ENCODE data around the gene ZNF335.

- TF ChIP-seq ARNT (IDR thresholded peaks at IDR 0.05), result no peak
- no peak for TF ChIP-seq SP1 (IDR thresholded peaks at IDR 0.05)
- no peak for TF ChIP-seq FOXM1 (IDR thresholded peaks at IDR 0.05; ENCODE audit: borderline replicate concordance)
- no peak for TF ChIP-seq NFRKB (IDR thresholded peaks at IDR 0.05)
- no peak for TF ChIP-seq SUZ12 (IDR thresholded peaks at IDR 0.05)
- TF ChIP-seq BHLHE40 (IDR thresholded peaks at IDR 0.05; ENCODE audit: borderline replicate concordance), result no peak
- TF ChIP-seq ELF4 (IDR thresholded peaks at IDR 0.05), result no peak
- no peak for TF ChIP-seq TARDBP (IDR thresholded peaks at IDR 0.05)
- no peak for TF ChIP-seq HDGF (IDR thresholded peaks at IDR 0.05; ENCODE audit: borderline replicate concordance)
- TF ChIP-seq CTBP1 (IDR thresholded peaks at IDR 0.05; ENCODE audit: borderline replicate concordance), result no peak
- TF ChIP-seq LEF1 (IDR thresholded peaks at IDR 0.05; ENCODE audit: borderline replicate concordance), result no peak
Measured at GRCh38 chr20:46017272-46017671, 45.3 kb upstream of the ZNF335 start.

Data from HEK293T (cell line).